ENCODE measurements around the gene TRIP12. TPM values are rescaled to one million over a fixed set of nuclear protein-coding genes. Genes with fewer than 3 reads are reported as not detected.

TRIP12 gene
- total and polyA plus RNA-seq, 2 of the 4 experiments (the other 2 are of a cell fraction): 51.6 to 209 TPM

DNA sequence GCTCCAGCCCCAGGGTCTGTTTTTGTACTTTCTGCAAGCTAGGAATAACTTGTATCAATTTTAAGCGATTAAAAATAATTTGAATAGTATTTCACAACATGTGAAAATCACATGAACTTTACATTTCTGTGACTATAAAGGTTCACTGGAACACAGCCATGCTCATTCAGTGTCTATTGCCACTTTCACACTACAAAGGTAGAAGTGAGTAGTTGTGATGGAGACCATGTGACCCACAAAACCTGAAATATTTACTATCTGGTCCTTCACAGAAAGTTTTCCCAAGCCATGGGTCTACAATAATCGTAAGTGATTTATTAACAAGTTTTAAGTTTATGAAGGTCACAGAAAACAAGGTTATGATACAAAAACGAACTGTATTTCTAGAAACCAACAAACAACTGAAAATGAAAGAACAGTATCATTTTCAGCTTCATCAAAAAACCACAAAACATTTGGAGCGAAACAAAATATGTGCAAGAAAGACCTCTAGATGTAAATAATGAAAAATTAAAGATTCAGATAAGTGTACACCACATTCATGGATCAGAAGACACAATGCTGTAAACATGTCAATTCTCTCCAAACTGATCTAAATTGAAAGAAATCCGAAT lies 138.6 kb downstream of the TRIP12 start:
- BruUV-seq (replicated peaks): no TSS peak
- H4K91ac ChIP-seq (ENCODE audit: insufficient read depth, low read depth, low read length): no peak overlapping the region
- no peaks in the 10 kb centered on the region for H3K9me3 ChIP-seq (ENCODE audit: control insufficient read depth, insufficient read depth, low read length)
- no peak overlapping the region for H2BK120ac ChIP-seq (ENCODE audit: low read depth, low read length)
- H2BK5ac ChIP-seq (ENCODE audit: low read depth, low read length, poor library complexity, severe bottlenecking): no peak overlapping the region
- H3K18ac ChIP-seq (ENCODE audit: low read depth, low read length): no peak overlapping the region
- TF ChIP-seq RAD21 (IDR thresholded peaks at IDR 0.05; ENCODE audit: low read length): no peak
- TF ChIP-seq MXI1 (IDR thresholded peaks at IDR 0.05; ENCODE audit: borderline replicate concordance, low read depth, low read length): no peak
- TF ChIP-seq FOS (IDR thresholded peaks at IDR 0.05; ENCODE audit: low read depth, low read length): no peak
- no peak for TF ChIP-seq SMC3 (IDR thresholded peaks at IDR 0.05; ENCODE audit: low read depth, low read length)
- TF ChIP-seq POLR2A (IDR thresholded peaks at IDR 0.05; ENCODE audit: low read depth, low read length): no peak
- no peak for TF ChIP-seq USF2 (IDR thresholded peaks at IDR 0.05; ENCODE audit: low read depth, low read length)
- no peak for TF ChIP-seq RFX5 (IDR thresholded peaks at IDR 0.05; ENCODE audit: low read depth, low read length)
- no peak for TF ChIP-seq NFE2L2 (IDR thresholded peaks at IDR 0.05; ENCODE audit: low read depth, low read length)
- TF ChIP-seq BHLHE40 (IDR thresholded peaks at IDR 0.05; ENCODE audit: low read depth, low read length): no peak
- H3K4ac ChIP-seq (ENCODE audit: low read depth, low read length): no peak overlapping the region
- no peak for DNase-seq
- H3K14ac ChIP-seq (replicated peaks; ENCODE audit: low read depth, low read length): no peak overlapping the region
- H3K23ac ChIP-seq (ENCODE audit: low read depth, low read length): no peak overlapping the region
- H2AFZ ChIP-seq (replicated peaks; ENCODE audit: low read length, poor library complexity): no peak overlapping the region
- in situ Hi-C loops (cut with MboI; ENCODE audit: low sequenced_read_pairs) (no loop called here), intact Hi-C loops (cut with micrococcal nuclease) (loop anchor here (10.0 kb wide), 1 partner anchor 832 kb away; no protein-coding TSS in a partner anchor), dilution Hi-C loops (cut with HindIII; ENCODE audit: low sequenced_read_pairs, unreplicated experiment) (no loop called here)
- peaks cover 21% of the 10 kb centered on the region for H3K36me3 ChIP-seq (ENCODE audit: control insufficient read depth, insufficient read depth, low read length)
- no peak overlapping the region for H3K9ac ChIP-seq (ENCODE audit: low read depth, low read length)
- ChIA-PET POLR2A (ENCODE audit: unreplicated experiment) (no interaction called here), CTCF (interaction anchor here (1.0 kb wide), 1 partner anchor 10 kb away, joined by 7 read pairs; no protein-coding TSS in a partner anchor)
- no peak overlapping the region for H3K4me2 ChIP-seq (ENCODE audit: low read depth, low read length)
- H2AK9ac ChIP-seq (replicated peaks; ENCODE audit: low read depth, low read length, poor library complexity): no peak overlapping the region
- H4K5ac ChIP-seq (ENCODE audit: low read depth, low read length): no peak overlapping the region
- H3K9me1 ChIP-seq (ENCODE audit: insufficient read depth, low read length): peaks cover 3% of the 10 kb centered on the region; the same call in 1 of the 2 replicates
- H3K56ac ChIP-seq (ENCODE audit: extremely low read depth, insufficient read depth, low read length): no peak overlapping the region
- no peak overlapping the region for H2AK5ac ChIP-seq (ENCODE audit: low read depth, low read length)
- no peak overlapping the region for H2BK15ac ChIP-seq (ENCODE audit: low read depth, low read length)
- no peak for ATAC-seq (ENCODE audit: low read depth)
- H3K4me1 ChIP-seq (ENCODE audit: control insufficient read depth, insufficient read depth, low read length): peaks cover 8% of the 10 kb centered on the region
- H4K20me1 ChIP-seq (ENCODE audit: insufficient read depth, low read length): peaks cover 14% of the 10 kb centered on the region
- WGBS, 2 experiments (ENCODE audit: extremely low coverage in 2 of 2, insufficient read length in 1 of 2): no CpG with 5 or more reads among the region's 5 CpGs
- H3K27me3 ChIP-seq (ENCODE audit: control insufficient read depth, insufficient read depth, low read length): no peaks in the 10 kb centered on the region
- no peak overlapping the region for H3K4me3 ChIP-seq (ENCODE audit: insufficient read depth, low read depth, low read length)
- H4K8ac ChIP-seq (ENCODE audit: low read depth in 2 of 2, low read length in 2 of 2): no peak overlapping the region
- peaks cover 8 to 19% of the 10 kb centered on the region in 2 experiments for H3K79me1 ChIP-seq (ENCODE audit: low read depth in 1 of 2, low read length in 2 of 2)
- no peak overlapping the region for H3K27ac ChIP-seq (ENCODE audit: insufficient read depth, low read length)
- H2BK20ac ChIP-seq (ENCODE audit: low read depth, low read length): no peak overlapping the region
